Testis (tissue), 2 donors: ENCODE measurements around the gene MAP3K7.

Experiments
- CTCF ChIP-seq, 3 experiments: fragments of 450-650 bp in 2 of 3; fragments of 200-600 bp in 1 of 3; sonication (generic) in 1 of 3; IDR thresholded peaks; one replicate each; pipeline ENCODE4 v1.5.1; 2016 to 2019; ENCODE audit warnings: antibody characterized with exemption in 3 of 3, mild to moderate bottlenecking in 2 of 3, moderate library complexity in 1 of 3
- POLR2A ChIP-seq: fragments of 450-650 bp; IDR thresholded peaks from one replicate; pipeline ENCODE4 v1.6.1; 2017; ENCODE audit warnings: antibody characterized with exemption, mild to moderate bottlenecking, moderate library complexity

- TF ChIP-seq CTCF (IDR thresholded peaks at IDR 0.05) (no peak), POLR2A (no peak)
Observed at GRCh38 chr6:90525421-90525820, 61.5 kb downstream of the MAP3K7 start.
